ENCODE data around the gene EPHX1. TPM values are rescaled to one million over a fixed set of nuclear protein-coding genes. Genes with fewer than 3 reads are reported as not detected.
A peak's percentile ranks its signal among the peaks of the same experiment; 100 is the strongest.

Gene EPHX1
- total RNA-seq, 1 donor from 2014 or later: 43.7 TPM

DNA sequence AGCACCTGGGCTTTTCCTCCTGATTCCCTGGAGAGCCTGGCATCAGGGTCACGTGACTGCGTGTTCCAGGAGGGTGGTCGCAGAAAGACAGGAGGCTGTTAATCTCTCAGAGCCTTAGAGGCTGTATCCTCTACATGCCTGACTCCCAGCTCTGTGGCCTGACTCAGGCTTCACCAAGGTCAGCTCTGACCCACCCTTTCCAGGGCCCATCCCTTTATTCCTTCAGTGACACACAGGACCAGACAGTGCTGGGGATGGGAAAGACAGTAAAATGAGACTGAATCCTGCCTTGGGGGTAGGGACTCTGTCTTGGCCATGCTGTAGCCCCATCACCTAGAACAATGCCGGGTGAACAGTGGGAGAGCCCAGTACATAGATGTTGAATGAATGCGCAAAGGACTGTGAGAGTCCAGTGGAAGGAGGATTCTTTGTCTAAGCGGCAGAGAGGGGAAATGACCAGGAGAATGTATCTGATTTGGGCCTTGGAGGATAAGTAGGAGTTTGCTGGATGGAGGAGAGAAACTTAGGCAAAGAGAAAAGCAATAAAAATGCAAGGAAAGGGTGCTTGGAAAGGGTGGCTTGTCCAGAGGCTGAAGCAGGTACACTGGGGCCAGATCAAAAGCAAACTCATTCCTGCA lies 33.0 kb downstream of the EPHX1 start:
- DNase-seq: no peak

DNA sequence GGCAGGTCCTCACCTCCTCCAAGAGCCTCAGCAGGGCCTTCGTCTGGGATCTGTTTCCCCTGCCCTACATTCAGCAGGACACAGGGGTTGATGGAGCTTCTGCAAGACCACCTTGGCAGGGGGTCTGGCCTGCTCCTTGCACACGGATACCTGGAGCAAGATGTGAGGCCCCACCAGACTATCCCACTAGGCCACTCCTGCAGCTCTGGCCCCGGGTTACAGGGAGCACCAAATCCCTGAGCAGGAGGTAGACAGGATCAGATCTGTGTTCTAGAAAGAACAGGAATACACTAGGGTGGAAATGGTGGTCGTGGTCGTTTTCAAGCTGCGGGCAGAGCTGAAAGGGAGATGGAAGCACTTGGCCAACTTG lies 33.5 kb downstream of the EPHX1 start:
- DNase-seq: no peak

DNA sequence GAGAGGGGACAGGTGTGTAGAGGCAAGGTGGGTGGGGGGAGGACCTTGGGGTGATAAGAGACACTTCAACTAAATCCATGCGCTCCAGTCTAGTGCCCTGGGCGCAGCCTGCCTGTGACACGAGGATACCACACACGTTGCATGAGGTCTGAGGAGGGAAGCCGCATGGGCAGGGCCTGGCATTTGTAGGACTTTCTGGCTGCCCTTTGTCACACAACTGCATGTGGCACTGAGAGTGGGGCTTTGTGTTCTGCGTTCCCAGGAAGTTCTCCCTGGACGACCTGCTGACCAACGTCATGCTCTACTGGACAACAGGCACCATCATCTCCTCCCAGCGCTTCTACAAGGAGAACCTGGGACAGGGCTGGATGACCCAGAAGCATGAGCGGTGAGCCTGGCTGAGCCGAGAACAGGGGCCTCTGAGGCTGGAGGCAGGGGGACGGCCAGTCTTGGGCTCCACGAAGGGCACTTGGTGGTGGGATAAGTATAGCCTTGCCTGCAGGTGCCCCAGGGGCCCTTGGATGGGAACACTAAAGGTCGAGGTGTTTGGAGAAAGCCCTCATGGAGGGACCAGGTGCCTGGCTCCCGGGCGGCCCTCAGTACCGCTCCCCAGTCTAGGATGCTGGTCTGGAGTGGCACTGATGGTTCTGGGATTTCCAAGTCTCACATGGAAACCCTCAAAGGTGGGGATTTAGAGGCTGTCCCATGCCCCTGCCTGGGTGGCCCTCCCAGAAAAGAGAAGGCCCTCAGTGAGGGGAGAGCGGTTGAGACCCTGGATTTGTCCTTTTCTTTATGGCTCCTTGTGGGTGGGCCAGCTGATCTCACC lies 34.5 kb downstream of the EPHX1 start:
- no peak for DNase-seq

DNA sequence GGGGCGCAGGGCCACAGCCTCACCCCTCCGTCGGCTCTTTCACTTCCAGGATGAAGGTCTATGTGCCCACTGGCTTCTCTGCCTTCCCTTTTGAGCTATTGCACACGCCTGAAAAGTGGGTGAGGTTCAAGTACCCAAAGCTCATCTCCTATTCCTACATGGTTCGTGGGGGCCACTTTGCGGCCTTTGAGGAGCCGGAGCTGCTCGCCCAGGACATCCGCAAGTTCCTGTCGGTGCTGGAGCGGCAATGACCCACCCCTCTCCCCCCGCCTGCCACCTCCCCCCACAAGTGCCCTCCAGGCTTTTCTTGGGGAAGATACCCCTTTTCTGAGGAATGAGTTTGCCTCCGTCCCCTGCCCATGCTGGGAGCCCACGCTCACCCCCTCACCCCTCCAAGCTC lies 35.2 kb downstream of the EPHX1 start:
- DNase-seq: no peak

DNA sequence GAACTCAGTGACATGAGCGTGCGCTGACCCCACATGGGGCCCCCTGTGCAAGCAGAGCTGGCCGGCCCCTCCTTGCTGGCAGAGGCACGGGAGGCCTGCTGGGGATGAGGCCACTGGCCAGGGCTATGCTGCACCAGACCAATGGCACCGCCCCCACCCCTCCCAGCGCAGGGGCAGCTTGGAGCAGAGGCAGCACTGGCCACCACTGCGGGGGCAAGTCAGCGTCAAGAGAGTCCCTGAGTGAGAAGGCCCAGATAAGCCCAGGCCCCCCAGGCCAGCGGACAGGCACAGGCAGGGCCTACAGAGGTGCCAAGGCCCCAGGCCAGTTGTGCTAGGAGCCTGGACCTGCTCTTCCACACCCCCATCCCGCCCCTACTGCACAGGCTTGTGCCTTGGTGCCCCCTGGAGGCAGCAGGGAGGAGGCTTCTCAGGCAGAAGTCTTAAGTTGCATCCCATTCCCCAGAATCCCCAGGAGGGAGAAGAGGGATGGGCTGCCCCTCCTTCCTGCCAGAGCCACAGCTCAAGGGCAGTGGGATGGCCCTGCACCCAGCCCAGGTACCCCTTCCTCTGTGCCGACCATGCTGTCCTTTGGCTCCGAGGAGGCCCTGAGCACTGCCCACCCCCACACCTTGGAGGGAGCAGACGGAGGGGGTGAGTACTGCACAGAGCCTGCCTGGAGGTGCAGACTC lies 35.8 kb downstream of the EPHX1 start:
- peak; percentile 89 for DNase-seq

DNA sequence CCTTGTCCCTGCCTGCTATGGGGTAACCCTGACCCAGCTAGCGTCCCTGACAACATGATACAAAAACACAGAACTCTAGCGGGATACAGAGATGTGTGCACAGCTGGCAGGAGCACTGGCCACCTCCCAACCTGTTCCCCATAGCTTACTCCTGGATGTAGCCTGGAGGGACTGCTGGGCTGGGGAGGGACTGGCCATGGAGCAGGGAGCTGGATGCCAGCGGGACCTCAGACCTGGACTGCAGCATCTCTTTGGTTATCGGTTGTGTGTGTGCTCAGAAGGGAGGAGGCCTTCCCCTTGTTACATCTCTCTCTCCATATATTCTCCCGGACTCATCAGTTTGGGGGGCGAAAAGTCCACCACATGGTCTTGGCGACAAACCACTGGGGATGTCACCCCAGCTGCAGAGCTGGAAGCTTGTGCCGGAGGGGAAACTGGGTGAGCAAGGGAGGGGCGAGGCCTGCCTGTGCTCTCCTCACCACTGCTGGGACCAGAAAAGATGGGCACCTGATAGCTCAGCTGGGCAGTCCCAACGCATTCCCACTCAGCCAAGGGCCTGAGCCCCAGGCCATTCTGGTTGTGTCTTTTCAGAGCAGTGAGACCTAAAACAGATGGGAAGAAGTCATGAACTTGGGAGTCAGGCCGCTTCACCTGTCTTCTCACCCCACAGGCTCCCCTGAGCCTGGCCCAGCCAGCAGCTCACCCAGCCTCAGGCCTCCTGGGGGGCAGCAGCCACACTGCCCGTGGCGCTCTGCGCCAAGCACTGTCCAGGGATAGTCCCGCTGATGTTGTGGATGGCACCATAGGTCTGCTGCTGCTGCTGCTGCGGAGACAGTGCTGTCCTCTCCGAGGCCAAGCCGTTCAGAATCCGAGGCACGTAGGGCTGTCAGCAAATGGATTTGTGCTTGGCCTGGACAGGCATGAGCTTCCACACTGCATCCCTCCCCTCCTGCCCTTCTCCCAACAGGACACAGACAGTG lies 36.7 kb downstream of the EPHX1 start:
- DNase-seq: no peak

DNA sequence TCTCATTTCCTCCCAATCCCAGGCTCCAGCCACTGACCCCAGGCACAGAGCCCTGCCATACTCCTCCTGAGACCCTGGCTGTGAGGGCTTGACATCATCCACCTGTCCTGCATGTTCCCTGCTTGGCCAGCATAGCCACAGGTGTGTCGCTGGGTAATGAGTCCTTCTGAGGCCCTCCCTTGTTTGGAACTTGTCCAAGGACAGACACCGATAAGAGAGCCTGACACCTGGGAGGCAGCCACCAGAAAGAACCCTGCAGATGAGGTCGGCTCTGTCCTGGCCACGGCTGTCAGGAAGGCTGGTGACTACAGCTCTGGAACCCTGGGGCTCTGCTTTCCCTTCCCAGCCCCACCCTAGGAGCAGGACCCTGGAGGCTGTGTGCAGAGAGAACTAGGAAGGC lies 37.7 kb downstream of the EPHX1 start:
- DNase-seq: no peak

DNA sequence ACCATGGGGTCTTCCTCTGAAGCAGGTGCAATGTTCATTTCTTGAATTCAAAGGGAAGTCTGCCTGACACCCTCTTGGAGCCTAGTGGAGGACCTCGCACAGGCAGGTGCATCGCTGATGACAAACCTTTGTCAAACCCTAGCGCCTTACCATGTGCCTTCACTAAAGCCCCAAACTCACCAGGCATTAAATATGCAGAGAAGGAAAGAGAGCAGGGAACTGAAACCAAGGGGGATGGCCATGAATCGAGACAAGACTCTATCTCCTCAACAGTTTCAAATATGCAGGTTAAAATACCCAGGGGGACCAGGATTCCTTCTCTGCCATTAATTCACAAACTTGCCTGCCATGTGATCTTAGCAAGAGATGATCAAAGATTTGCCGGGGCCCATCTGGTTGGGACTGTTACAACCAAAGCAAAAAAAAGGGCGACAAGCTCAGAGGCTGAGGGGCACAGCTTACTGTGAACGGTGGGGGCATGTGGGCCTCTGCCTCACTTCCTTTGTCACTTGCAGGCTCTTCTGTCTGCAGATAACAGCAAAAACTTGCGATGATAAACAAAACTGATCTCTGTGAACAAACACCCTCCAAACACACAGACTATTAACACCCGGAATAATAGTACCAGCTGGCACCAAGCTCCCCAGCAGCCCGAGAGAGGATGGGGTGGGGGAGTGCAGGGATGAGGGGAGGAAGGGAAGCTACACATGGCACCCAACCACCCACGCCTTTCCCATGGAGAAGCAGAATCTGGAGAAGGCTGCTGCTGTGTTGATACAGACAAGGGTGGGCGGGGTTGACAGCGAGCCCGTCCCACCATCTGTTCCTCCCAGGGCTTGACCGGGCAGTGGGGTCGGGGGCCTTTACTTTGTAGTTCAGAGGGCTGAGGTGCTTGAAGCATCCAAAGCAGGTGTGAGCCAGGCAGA lies 38.4 kb downstream of the EPHX1 start:
- no peak for DNase-seq

DNA sequence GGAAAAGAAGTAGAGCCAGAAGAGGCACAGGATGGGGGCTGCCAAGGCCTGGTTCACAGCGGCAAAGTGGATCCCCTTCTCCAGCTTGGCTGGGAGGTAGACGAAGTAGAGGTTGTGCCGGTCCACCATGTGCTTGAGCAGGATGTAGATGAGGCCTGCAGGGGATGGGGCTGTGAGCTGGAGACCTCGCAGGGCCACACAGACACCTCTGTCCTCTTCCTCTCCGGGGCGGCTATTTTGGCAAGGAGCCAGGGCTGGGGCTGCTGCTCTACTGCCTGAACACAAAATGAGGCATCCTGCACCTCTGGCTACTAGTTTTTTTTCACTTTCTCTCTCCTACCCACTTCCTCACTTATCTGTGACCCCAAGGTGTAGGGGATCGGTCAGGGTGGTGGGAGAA lies 40.0 kb downstream of the EPHX1 start:
- peak; percentile 21 for DNase-seq

DNA sequence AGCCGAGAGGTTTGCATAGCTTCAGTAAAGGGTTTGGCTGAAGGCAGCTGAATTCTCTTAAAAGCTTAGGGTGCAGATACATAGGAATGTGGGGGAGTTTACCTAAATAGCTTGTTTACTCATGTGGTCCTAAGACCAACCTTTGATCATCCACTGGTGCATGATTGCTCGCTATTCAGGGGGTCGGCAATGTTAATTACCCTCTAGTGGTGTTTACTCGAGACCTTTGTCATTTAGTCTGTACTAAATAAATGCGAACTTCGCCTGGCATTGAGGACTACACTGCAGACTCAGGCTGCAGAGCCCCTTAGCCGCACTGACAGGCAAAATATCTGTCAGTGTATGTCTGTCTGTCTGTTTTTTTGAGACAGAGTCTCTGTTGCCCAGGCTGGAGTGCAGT lies 40.4 kb downstream of the EPHX1 start:
- no peak for DNase-seq

DNA sequence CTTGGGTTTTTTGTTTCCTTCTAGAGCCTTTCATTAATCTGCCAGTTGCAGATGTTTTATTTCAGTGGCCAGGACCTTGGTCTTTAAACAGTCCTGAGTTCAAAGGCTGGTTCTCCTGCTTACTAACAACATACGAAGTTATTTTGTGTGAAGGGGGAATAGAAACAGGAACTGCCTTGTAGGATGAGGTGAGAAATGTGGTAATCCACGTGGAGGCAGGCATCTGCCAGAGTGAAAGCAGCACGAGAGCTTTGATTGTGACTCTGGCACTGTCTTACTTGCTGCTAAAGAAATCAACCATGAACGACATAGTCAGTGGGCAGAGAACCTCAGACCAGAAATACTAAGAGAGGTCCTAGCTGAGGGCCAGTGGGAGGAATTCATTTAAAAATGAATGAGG lies 41.9 kb downstream of the EPHX1 start:
- DNase-seq: no peak

DNA sequence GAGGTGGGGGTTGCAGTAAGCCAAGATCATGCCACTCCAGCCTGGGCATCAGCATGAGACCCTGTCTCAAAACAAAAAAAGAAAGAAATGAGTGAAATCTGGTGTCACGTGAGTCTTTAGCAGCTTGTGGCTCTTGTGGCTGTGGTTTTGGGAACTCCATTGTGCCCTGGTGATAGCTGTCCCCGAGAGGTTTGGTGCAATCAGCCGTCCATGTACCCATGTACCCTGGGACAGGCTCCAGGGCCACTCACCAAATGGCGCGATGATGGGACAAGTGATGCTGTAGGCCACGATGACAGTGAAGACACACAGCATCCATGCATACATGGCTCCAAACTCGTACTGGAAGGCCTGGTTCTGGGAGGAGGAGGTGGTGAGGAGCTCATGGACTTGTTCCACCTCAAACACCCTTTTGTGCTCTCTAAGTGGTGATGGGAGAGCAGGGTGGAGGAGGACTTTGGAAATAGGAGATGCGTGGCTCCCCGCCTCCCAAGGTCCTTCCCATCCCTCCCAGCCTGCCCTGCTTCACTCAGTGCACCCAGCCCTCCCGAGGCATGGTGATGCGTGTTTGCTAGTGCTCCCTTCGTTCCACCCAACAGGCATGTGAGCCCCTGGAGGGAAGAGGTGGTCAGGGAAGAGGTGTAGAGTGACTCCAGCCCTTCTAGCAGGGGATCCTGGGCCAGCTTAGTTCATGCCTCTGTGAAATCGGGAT lies 42.6 kb downstream of the EPHX1 start:
- DNase-seq: no peak

DNA sequence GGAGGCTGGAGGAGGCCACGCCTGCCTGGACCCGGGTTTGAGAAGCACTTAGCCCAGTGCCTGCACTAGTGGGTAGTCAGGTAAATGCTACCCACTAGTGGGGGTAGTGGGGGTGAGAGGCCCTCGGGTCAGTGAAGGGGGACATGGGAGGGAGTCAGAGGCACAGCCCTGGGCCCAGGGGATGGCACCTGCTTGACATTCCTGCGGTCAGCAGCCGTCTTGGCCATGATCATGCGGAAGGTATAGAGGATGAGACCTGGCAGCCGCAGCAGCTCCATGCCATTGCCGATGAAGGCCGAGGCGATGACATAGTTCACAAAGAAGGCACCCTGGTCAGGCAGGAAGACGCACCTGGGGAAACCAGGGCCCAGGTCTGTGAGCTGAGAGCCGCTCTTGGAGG lies 43.5 kb downstream of the EPHX1 start:
- DNase-seq: no peak

DNA sequence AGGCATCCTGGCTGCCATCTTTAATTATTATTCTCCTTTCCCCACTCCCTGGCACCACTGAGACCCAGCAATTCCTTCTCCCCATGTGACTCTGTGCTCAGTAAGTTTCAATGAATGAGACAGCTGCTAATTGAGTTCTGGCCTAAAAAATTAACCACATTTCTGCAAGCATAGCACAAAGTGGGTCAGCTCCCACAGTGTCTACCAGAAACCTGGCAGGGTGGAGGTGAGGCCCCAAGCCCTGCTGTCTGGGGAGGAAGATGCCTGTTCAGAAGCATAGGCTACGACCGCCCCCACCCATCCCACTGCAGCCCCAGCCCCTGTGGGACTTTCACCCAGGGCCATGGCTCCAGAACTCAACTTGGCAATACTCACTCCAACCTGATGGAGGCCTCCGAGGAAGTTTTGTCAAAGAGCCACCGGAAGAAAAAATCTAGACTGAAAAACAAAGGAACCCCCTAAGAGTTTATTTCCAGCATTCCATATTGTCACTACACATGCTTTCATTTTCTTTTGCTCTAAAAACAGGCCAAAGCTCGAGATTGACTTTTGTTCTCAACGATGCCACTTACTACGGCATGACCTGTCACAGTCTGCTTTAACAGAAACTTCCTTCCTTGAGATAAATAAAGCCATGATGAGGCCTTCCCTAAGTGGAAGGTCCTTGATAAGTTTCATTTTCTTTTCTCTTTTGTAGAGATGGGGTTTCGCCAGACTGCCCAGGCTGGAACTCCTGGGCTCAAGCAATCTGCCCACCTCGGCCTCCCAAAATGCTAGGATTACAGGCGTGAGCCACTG lies 45.8 kb downstream of the EPHX1 start:
- no peak for DNase-seq

DNA sequence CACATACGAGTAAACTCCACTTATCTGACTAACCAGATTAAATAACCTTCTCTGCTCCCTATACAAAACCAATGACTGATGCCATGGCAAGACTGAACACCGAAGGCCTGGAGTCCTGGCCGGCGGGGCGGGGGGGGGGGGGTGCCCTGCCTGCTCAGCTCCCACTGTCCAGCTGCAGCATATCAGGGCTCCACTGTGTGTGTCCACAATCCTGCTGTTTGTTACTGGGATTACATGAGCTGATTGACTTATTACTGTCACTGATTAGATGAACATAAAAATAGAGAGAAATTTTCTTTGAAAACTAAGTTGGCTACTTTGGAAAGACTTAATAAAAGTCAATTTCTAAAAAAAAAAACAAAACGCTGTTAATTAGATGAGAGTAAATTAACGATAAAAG lies 47.3 kb downstream of the EPHX1 start:
- DNase-seq: no peak

DNA sequence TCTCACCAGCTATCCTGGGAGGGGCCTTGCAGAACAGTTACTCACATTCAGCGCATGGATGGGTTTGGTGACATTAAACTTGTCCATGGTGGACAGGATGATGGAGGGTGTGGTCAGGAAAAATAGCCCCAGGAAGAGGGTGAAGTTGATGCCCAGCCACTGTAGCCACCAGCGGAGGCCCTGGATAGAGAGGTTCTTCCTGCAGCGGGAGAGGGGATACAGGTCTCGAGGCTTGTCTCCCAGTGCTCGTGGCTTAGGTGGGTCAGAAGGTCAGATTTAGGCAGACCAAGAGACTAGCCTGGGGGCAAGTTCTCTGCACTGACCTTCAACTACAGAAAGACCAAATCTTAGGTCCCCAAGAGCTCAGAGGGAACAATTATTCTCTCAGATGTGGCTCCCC lies 49.2 kb downstream of the EPHX1 start:
- no peak for DNase-seq

DNA sequence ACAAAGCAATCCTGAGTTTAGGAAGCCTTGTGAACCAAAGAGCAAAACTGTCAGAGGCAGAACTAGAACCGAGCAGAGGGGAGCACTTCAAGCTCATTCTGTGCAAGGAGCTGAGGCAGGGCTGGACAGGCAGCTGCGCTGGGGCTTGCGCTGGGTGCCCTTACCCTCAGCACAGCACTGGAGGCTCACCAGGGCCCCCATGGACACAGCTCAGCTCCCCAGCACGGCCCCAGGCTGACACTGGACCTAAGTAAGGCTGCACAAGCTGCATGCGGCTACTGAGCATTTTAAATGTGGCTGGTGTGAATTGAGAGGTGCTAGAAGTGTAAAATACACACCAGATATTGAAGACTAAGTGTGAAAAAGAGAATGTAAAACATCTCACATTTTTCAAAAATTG lies 50.2 kb downstream of the EPHX1 start:
- DNase-seq: no peak

DNA sequence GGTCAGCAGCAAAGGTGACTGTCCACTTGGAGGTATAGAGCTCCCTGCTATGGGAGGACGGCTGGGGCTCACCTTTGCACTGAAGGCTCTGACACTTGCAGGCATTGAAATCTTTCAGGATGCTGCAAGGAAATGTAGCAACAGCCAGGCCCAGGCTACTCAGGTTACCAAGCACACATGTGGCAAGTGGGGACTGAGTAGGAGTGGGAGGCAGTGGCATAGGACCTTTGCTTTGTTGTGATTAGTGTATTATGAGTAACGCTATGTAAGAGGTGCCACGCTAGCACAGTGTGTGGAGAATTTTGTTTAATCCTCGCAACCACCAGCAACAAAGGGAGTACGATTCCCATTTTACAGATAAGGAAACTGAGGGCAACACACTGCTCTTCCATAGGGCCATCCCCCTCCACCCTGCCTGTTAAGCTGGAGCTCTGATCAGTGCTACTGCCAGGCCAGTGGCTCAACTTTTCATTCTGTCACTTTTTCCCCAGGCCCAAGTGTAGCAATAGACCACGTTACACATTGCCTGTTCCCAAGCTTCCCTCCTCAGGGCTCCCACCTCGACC lies 51.0 kb downstream of the EPHX1 start:
- DNase-seq: no peak

DNA sequence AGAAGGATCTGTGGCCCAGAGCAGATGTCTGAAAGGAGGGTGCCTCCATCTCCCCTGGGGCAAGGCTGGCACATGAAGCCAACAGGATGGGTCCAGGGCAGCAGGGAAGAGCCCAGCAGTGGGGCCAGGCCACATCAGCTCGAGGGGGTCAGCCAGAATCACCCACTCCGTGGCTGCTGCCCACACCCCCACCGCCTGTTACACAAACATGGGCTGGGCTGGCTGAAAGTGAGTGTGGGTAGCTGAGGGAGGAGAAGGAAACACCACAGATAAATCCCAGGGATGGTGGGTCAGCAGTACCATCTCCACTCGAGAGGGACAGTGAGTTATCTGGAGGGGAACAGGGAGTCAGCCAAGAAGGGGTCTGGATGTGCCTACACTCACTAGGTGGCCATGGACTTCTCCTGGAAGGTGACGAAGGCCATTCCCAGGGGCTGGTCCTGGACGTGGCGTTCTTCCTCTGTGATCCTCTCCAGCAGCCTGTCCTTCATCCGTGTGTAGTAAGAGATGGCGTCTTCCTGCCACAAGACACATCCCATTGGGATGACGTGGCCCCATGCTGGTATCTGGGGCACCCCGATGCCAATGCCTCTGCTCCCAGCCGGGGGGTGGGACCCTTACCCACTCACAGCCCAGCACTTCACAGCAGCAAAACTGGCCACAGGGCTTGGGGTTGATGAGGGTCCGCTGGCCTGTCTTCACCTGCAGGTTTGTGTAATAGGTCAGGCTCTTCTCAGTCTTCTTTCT lies 52.1 kb downstream of the EPHX1 start:
- DNase-seq: no peak

Measured in dermis blood vessel endothelial cell (primary cell).